ENCODE data around the gene CSHL1.

CSHL1 gene

GRCh38 chr17:63949576-63950250 lies 38.7 kb upstream of the CSHL1 start:
- TF ChIP-seq REST (IDR thresholded peaks at IDR 0.05; ENCODE audit: insufficient read depth in 1 of 2, low read depth in 2 of 2, low read length in 2 of 2) (no peak), SIN3A (IDR thresholded peaks at IDR 0.05; ENCODE audit: borderline replicate concordance, insufficient read depth, low read length) (no peak), TAF1 (IDR thresholded peaks at IDR 0.05; ENCODE audit: borderline replicate concordance, insufficient read depth, low read length) (no peak), FOXP2 (optimal IDR thresholded peaks at IDR 0.05; ENCODE audit: borderline replicate concordance, extremely low read depth, extremely low read length, insufficient read depth) (no peak), POLR2AphosphoS5 (IDR thresholded peaks at IDR 0.05; ENCODE audit: low read depth, low read length) (no peak)

GRCh38 chr17:63948521-63948920 lies 37.5 kb upstream of the CSHL1 start:
- no peak for TF ChIP-seq TAF1 (IDR thresholded peaks at IDR 0.05; ENCODE audit: borderline replicate concordance, insufficient read depth, low read length)
- TF ChIP-seq REST (IDR thresholded peaks at IDR 0.05; ENCODE audit: insufficient read depth in 1 of 2, low read depth in 2 of 2, low read length in 2 of 2), result no peak
- TF ChIP-seq POLR2AphosphoS5 (IDR thresholded peaks at IDR 0.05; ENCODE audit: low read depth, low read length), result no peak
- TF ChIP-seq FOXP2 (optimal IDR thresholded peaks at IDR 0.05; ENCODE audit: borderline replicate concordance, extremely low read depth, extremely low read length, insufficient read depth), result no peak
- no peak for TF ChIP-seq SIN3A (IDR thresholded peaks at IDR 0.05; ENCODE audit: borderline replicate concordance, insufficient read depth, low read length)

- TF ChIP-seq SIN3A (IDR thresholded peaks at IDR 0.05; ENCODE audit: borderline replicate concordance, insufficient read depth, low read length) (no peak), FOXP2 (optimal IDR thresholded peaks at IDR 0.05; ENCODE audit: borderline replicate concordance, extremely low read depth, extremely low read length, insufficient read depth) (no peak), TAF1 (IDR thresholded peaks at IDR 0.05; ENCODE audit: borderline replicate concordance, insufficient read depth, low read length) (no peak), REST (IDR thresholded peaks at IDR 0.05; ENCODE audit: insufficient read depth in 1 of 2, low read depth in 2 of 2, low read length in 2 of 2) (no peak), POLR2AphosphoS5 (IDR thresholded peaks at IDR 0.05; ENCODE audit: low read depth, low read length) (no peak)
These were observed 36.8 kb upstream of the CSHL1 start for GRCh38 chr17:63947711-63948330.

GRCh38 chr17:63946440-63947363 lies 35.6 kb upstream of the CSHL1 start:
- TF ChIP-seq SIN3A (IDR thresholded peaks at IDR 0.05; ENCODE audit: borderline replicate concordance, insufficient read depth, low read length), result no peak
- TF ChIP-seq POLR2AphosphoS5 (IDR thresholded peaks at IDR 0.05; ENCODE audit: low read depth, low read length), result no peak
- TF ChIP-seq REST (IDR thresholded peaks at IDR 0.05; ENCODE audit: insufficient read depth in 1 of 2, low read depth in 2 of 2, low read length in 2 of 2), result no peak
- no peak for TF ChIP-seq FOXP2 (optimal IDR thresholded peaks at IDR 0.05; ENCODE audit: borderline replicate concordance, extremely low read depth, extremely low read length, insufficient read depth)
- TF ChIP-seq TAF1 (IDR thresholded peaks at IDR 0.05; ENCODE audit: borderline replicate concordance, insufficient read depth, low read length), result no peak
